HG02970 (cell line): ENCODE results near the gene TKTL1.
"Not testable (repeated sequence)": the region's sequence is repeated elsewhere in the genome, so short reads cannot be mapped to it uniquely, and the experiment has no call there.

Experiments used
- ATAC-seq: cut with Tn5 transposase; IDR thresholded peaks from one replicate; pipeline ENCODE4 v1.9.1; 2021; ENCODE audit warnings: mild to moderate bottlenecking, moderate library complexity, moderate number of reproducible peaks; ENCODE audit not compliant: unreplicated experiment, low FRiP score

TKTL1 gene

GRCh38 chrX:154341399-154342298 lies 46.1 kb downstream of the TKTL1 start:
- peak; percentile 59 for ATAC-seq

DNA sequence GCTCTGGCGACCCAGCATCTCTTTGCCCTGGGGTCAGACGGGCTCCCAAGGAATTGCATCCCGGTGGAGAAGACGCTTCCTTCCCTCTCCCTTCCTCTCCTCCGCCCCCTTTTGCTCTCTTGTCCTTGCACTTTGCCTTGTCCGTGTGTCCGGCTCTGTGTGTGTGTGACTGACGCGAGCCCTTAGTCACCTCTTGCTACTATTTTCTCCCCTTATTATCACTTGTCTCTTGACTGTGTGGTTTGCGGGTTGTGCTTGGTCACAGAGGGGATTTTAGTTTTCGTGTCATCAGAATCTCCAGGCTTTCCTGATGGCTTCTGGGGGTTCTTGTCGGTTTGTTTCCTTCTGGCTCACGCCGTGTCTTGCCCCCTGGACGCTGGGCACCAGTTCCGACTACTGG lies 47.5 kb downstream of the TKTL1 start:
- ATAC-seq: not testable (repeated sequence)

GRCh38 chrX:154343620-154344019 lies 48.0 kb downstream of the TKTL1 start:
- ATAC-seq: peak; percentile 27

GRCh38 chrX:154348114-154348531 lies 52.5 kb downstream of the TKTL1 start:
- no peak for ATAC-seq

- no peak for ATAC-seq
Observed at GRCh38 chrX:154348646-154349358, 53.2 kb downstream of the TKTL1 start.

DNA sequence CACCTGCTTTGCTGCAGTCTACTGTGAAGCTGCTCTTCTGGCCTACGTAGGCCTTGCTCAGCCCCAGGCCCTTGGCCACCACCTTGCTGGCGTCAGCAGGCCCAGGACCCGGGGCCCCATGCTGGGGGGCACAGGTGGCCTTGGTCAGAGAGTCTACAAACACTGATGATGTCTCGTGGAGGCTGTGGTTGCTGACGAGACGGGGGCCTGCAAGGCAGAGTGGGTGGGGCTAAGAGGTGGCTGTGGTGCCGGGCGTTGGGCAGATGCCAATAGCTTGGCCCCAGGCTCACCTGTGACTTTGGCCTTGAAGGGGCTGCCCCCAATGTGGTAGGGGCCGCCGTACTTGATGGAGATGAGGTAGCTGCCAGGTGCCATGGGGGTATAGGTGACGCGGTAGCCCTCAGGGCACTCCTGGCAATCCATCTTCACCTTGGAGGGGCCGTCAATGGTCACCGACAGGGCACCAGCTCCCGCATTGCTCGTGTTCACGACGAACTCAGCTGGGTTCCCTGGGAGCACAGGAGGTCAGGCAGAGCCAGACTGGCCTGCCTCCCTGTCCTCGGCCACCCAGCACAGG lies 53.9 kb downstream of the TKTL1 start:
- no peak for ATAC-seq

GRCh38 chrX:154349979-154350378 lies 54.4 kb downstream of the TKTL1 start:
- no peak for ATAC-seq

- ATAC-seq: no peak
Observed at GRCh38 chrX:154350429-154351182, 55.0 kb downstream of the TKTL1 start.

- no peak for ATAC-seq
Observed at GRCh38 chrX:154351183-154352011, 55.8 kb downstream of the TKTL1 start.

GRCh38 chrX:154352012-154352401 lies 56.4 kb downstream of the TKTL1 start:
- ATAC-seq: no peak

GRCh38 chrX:154352466-154352865 lies 56.9 kb downstream of the TKTL1 start:
- no peak for ATAC-seq

- ATAC-seq: no peak
Observed at GRCh38 chrX:154353172-154353843, 57.7 kb downstream of the TKTL1 start.

DNA sequence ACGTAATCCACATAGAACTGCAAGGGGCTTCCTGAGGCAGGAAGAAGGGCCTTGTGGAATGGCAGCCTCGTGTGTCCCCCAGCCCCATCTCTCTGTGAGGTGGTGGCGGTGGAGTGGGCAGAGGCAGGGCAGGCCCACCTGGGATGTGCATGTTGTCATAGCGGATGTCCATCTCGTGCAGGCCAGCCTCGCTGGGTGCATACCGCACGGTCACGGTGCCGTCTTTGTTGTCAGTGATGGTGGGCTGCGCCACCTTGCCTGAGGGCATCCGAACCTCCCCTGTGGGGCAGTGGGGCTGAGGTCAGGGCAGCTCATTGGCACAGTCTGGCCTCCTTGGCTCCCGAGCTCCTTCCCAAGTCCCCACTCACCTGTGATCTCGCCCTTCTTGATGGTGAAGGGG lies 58.4 kb downstream of the TKTL1 start:
- no peak for ATAC-seq

GRCh38 chrX:154354516-154354915 lies 58.9 kb downstream of the TKTL1 start:
- ATAC-seq: no peak

DNA sequence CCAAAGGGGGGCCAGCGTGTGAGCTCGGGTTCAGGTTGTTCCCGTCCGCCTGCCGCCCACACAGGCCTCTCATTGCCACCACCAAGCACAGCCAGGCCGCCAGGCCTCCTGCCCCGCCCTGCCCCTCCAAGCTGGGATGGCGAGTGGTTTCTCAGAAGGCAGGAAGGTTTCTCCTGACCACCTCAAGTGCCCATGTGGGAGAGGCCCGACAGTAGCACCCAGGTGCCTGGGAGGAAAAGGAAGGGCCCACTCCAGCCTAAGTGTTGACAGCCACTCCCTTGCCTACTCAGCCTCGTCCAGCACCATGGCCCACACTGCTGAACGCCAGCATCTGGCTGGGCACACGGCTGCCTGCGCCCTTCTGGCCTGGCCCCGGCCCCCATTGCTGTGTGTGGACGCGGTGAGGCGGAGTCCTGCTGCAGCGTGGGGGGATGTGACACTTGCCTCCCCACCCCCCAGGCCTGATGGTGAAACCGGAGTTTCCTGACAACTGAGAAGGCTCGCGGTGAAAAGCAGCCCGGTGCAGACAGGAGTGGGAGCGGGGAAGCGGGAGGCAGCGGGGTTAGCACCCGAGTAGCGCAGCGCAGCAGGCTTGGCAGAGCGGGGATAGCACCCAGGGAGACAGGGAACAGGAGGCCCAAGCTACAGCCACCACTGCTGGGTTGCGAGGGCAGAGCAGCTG lies 59.6 kb downstream of the TKTL1 start:
- ATAC-seq: no peak

GRCh38 chrX:154355776-154356140 lies 60.2 kb downstream of the TKTL1 start:
- no peak for ATAC-seq

DNA sequence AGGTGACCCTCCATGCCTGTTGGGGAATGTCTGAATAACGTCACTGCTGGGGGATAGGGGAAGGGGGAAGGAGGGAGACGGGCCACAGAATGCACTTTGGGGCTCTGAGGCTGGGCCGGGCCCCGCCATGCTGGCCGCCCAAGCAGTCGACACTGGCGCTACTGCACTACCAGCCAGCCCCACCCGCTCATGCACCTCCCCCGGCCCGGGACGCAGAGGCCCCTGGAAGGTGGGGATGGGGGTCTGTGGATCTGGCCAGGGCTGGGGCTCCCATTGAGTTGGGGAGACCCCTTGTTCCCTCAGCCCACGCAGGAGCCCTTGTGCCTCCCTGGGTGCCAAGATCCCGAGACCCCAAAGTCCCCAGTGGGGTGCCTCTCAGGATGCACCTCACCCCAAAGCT lies 61.0 kb downstream of the TKTL1 start:
- ATAC-seq: no peak

DNA sequence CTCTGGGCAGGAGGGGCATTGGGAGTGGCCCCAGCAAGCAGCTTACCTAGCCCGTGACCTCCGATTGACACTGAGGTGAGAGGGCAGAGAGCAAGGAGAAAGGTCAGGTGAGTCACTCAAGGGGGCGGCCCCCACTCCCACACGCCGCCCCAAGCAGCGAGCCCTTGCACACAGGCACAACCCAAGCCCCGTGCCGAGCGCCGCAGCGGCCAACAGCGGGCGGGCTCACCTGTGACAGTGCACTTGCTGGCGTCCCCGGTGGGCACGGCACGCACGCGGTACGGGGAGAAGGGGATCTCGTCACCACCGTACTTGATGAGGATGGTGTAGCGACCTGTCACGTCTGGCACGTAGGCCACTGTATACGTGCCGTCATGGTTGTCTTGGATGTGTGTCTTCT lies 61.6 kb downstream of the TKTL1 start:
- ATAC-seq: no peak

GRCh38 chrX:154358011-154358410 lies 62.4 kb downstream of the TKTL1 start:
- no peak for ATAC-seq
